ENCODE data around the gene SEC63. TPM values are rescaled to one million over a fixed set of nuclear protein-coding genes. Genes with fewer than 3 reads are reported as not detected.

The SEC63 gene
- polyA plus RNA-seq, 1 of the 3 experiments (the other 2 are of a cell fraction) = 13.2 TPM

DNA sequence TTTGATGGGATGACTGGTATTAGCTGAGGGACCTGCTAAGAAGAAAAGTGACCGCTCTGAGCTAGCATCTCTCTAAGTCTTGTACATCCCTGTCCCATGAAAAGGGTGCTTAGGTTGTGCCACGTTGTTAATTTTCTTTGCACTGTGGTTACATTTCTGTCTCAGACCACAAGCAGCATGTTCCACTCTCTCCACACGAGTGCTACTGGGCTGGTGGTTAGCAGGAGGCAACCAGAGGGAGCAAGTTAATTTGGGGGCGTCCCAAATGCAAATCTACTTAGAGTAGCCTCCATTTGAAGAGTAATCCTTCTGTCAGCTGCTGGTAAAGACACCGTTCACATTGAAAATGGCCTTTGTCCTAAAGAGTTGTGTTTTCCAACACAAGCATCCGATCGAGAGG, 130.5 kb downstream of the SEC63 start:
- ChIA-PET CTCF (interaction anchor here (0.7 to 10.9 kb wide), 3 partner anchors 20 to 94 kb away, joined by 3 to 59 read pairs (median 4); no protein-coding TSS in a partner anchor), POLR2A (no interaction called here)
- Histone ChIP-seq H3K27ac (ENCODE audit: low read depth in 2 of 2, low read length in 1 of 2) (no peak overlapping the region), H3K36me3 (replicated peaks in 1 of 2; ENCODE audit: control insufficient read depth in 1 of 2, insufficient read depth in 2 of 2, low read length in 1 of 2) (no peaks in the 10 kb centered on the region), H3K4me3 (ENCODE audit: low read depth in 2 of 2, low read length in 1 of 2) (no peak overlapping the region), H3K9me3 (no peaks in the 10 kb centered on the region), H3K9ac (no peak overlapping the region), H4K20me1 (ENCODE audit: insufficient read depth) (no peaks in the 10 kb centered on the region), H3K79me2 (ENCODE audit: insufficient read depth) (no peaks in the 10 kb centered on the region), H3K4me2 (no peak overlapping the region), H3F3A (replicated peaks; ENCODE audit: insufficient read depth) (no peaks in the 10 kb centered on the region), H3K4me1 (ENCODE audit: control insufficient read depth in 1 of 2, insufficient read depth in 2 of 2, low read depth in 1 of 2, low read length in 1 of 2) (peaks cover 0 to 14% of the 10 kb centered on the region in 2 experiments; a peak in 2 of 4 replicates), H3K27me3 (ENCODE audit: insufficient read depth) (peaks cover 7% of the 10 kb centered on the region; the same call in 1 of the 2 replicates), H3K9me2 (no peaks in the 10 kb centered on the region), H2AFZ (ENCODE audit: low read depth) (no peak overlapping the region)
- 66% methylated on average over 7 of the region's 7 CpGs for WGBS (ENCODE audit: low lambda C conversion rate)
- DNase-seq = no peak
- TF ChIP-seq FOSL2 (IDR thresholded peaks at IDR 0.05; ENCODE audit: borderline replicate concordance, low read depth) = no peak
- TF ChIP-seq TAF1 (IDR thresholded peaks at IDR 0.05; ENCODE audit: borderline replicate concordance, low read depth, low read length) = no peak
- TF ChIP-seq, protein P1, sequence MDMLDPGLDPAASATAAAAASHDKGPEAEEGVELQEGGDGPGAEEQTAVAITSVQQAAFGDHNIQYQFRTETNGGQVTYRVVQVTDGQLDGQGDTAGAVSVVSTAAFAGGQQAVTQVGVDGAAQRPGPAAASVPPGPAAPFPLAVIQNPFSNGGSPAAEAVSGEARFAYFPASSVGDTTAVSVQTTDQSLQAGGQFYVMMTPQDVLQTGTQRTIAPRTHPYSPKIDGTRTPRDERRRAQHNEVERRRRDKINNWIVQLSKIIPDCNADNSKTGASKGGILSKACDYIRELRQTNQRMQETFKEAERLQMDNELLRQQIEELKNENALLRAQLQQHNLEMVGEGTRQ (IDR thresholded peaks at IDR 0.05; ENCODE audit: borderline replicate concordance, low read depth, low read length) = no peak
- no peak for TF ChIP-seq RXRA (IDR thresholded peaks at IDR 0.05; ENCODE audit: borderline replicate concordance, low read depth)
- TF ChIP-seq POLR2AphosphoS5 (IDR thresholded peaks at IDR 0.05; ENCODE audit: low read depth, low read length) = no peak
- TF ChIP-seq MEF2A (IDR thresholded peaks at IDR 0.05; ENCODE audit: borderline replicate concordance, low read depth) = no peak
- no peak for TF ChIP-seq GATA2 (CRISPR knock-in tag; IDR thresholded peaks at IDR 0.05)
- TF ChIP-seq TCF12 (IDR thresholded peaks at IDR 0.05) = no peak
- no peak for TF ChIP-seq RFX5 (IDR thresholded peaks at IDR 0.05; ENCODE audit: low read length)
- TF ChIP-seq TEAD4 (IDR thresholded peaks at IDR 0.05; ENCODE audit: borderline replicate concordance, insufficient read depth) = no peak

DNA sequence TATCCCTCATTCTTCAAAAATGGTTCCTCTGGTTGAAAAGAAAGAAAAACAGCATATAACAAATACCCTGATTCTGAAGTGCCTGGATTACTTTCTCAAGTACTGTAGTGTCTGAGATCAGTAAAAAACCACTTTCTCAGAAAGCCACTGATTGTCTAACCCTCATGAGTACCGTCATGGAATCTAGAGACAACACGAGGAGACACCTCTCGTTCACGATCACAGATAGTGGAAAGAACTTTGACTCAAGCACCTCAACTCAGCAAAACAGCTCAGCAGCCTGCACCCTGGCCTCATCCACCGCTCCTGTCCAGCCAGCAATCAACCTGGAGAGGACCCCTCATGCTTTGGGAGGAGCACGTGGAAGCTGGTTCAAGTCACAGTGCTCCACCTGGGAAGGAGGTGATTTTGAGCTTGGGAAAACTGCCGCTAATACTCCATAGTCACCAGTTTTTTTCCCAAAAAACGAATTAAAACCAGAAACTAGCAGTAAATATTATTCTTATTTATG, 134.9 kb downstream of the SEC63 start:
- no peak overlapping the region for H3K9ac ChIP-seq
- H3K4me1 ChIP-seq (ENCODE audit: control insufficient read depth in 1 of 2, insufficient read depth in 2 of 2, low read depth in 1 of 2, low read length in 1 of 2) = peaks cover 0 to 33% of the 10 kb centered on the region in 2 experiments; a peak in 3 of 4 replicates
- no peaks in the 10 kb centered on the region for H3F3A ChIP-seq (replicated peaks; ENCODE audit: insufficient read depth)
- ChIA-PET CTCF (interaction anchor here (4.1 kb wide), 1 partner anchor 25 kb away, joined by 24 read pairs; no protein-coding TSS in a partner anchor), POLR2A (interaction anchor here (1.2 kb wide), 1 partner anchor 9 kb away, joined by 3 read pairs; no protein-coding TSS in a partner anchor)
- H3K9me3 ChIP-seq = no peaks in the 10 kb centered on the region
- WGBS (ENCODE audit: low lambda C conversion rate) = 71% methylated on average over 8 of the region's 8 CpGs
- no peak overlapping the region for H2AFZ ChIP-seq (ENCODE audit: low read depth)
- H3K36me3 ChIP-seq (replicated peaks in 1 of 2; ENCODE audit: control insufficient read depth in 1 of 2, insufficient read depth in 2 of 2, low read length in 1 of 2) = no peaks in the 10 kb centered on the region
- DNase-seq = no peak
- H3K4me3 ChIP-seq (ENCODE audit: low read depth in 2 of 2, low read length in 1 of 2) = no peak overlapping the region
- no peak overlapping the region for H3K4me2 ChIP-seq
- H3K27ac ChIP-seq (ENCODE audit: low read depth in 2 of 2, low read length in 1 of 2) = no peak overlapping the region
- TF ChIP-seq FOXJ3 (CRISPR knock-in tag; IDR thresholded peaks at IDR 0.05) = no peak
- no peak for TF ChIP-seq FOXM1 (IDR thresholded peaks at IDR 0.05; ENCODE audit: low read depth)
- no peak for TF ChIP-seq EZH2phosphoT487 (IDR thresholded peaks at IDR 0.05; ENCODE audit: borderline replicate concordance, low read depth)
- TF ChIP-seq, protein P2, sequence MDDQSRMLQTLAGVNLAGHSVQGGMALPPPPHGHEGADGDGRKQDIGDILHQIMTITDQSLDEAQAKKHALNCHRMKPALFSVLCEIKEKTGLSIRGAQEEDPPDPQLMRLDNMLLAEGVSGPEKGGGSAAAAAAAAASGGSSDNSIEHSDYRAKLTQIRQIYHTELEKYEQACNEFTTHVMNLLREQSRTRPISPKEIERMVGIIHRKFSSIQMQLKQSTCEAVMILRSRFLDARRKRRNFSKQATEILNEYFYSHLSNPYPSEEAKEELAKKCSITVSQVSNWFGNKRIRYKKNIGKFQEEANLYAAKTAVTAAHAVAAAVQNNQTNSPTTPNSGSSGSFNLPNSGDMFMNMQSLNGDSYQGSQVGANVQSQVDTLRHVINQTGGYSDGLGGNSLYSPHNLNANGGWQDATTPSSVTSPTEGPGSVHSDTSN (IDR thresholded peaks at IDR 0.05) = no peak
- no peak for TF ChIP-seq CHD2 (IDR thresholded peaks at IDR 0.05; ENCODE audit: low read length, partially characterized antibody)
- no peak for TF ChIP-seq MXI1 (IDR thresholded peaks at IDR 0.05; ENCODE audit: low read depth, low read length)
- TF ChIP-seq, protein P3, sequence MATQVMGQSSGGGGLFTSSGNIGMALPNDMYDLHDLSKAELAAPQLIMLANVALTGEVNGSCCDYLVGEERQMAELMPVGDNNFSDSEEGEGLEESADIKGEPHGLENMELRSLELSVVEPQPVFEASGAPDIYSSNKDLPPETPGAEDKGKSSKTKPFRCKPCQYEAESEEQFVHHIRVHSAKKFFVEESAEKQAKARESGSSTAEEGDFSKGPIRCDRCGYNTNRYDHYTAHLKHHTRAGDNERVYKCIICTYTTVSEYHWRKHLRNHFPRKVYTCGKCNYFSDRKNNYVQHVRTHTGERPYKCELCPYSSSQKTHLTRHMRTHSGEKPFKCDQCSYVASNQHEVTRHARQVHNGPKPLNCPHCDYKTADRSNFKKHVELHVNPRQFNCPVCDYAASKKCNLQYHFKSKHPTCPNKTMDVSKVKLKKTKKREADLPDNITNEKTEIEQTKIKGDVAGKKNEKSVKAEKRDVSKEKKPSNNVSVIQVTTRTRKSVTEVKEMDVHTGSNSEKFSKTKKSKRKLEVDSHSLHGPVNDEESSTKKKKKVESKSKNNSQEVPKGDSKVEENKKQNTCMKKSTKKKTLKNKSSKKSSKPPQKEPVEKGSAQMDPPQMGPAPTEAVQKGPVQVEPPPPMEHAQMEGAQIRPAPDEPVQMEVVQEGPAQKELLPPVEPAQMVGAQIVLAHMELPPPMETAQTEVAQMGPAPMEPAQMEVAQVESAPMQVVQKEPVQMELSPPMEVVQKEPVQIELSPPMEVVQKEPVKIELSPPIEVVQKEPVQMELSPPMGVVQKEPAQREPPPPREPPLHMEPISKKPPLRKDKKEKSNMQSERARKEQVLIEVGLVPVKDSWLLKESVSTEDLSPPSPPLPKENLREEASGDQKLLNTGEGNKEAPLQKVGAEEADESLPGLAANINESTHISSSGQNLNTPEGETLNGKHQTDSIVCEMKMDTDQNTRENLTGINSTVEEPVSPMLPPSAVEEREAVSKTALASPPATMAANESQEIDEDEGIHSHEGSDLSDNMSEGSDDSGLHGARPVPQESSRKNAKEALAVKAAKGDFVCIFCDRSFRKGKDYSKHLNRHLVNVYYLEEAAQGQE (IDR thresholded peaks at IDR 0.05; ENCODE audit: low read depth, low read length) = no peak
- no peak for TF ChIP-seq NRF1 (IDR thresholded peaks at IDR 0.05; ENCODE audit: low read depth, low read length)
- TF ChIP-seq TEAD4 (IDR thresholded peaks at IDR 0.05; ENCODE audit: borderline replicate concordance, insufficient read depth) = no peak
- TF ChIP-seq, protein P4, sequence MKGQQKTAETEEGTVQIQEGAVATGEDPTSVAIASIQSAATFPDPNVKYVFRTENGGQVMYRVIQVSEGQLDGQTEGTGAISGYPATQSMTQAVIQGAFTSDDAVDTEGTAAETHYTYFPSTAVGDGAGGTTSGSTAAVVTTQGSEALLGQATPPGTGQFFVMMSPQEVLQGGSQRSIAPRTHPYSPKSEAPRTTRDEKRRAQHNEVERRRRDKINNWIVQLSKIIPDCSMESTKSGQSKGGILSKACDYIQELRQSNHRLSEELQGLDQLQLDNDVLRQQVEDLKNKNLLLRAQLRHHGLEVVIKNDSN (IDR thresholded peaks at IDR 0.05; ENCODE audit: borderline replicate concordance, low read depth) = no peak
- no peaks in the 10 kb centered on the region for H4K20me1 ChIP-seq (ENCODE audit: insufficient read depth)
- no peaks in the 10 kb centered on the region for H3K79me2 ChIP-seq (ENCODE audit: insufficient read depth)
- H3K9me2 ChIP-seq = no peaks in the 10 kb centered on the region
- H3K27me3 ChIP-seq (ENCODE audit: insufficient read depth) = peaks cover 8% of the 10 kb centered on the region; the same call in 1 of the 2 replicates

All from SK-N-SH (cell line).